Measurements from ENCODE around the gene DAG1. TPM values are rescaled to one million over a fixed set of nuclear protein-coding genes. Genes with fewer than 3 reads are reported as not detected.
A peak's percentile ranks its signal among the peaks of the same experiment; 100 is the strongest.

The DAG1 gene
- total RNA-seq, 1 donor from 2014 or later, result 46.8 TPM

- H3K36me3 Mint-ChIP-seq (ENCODE audit: unreplicated experiment), result no peaks in the 10 kb centered on the region
- peak overlapping the region; percentile 68 for H3K4me3 Mint-ChIP-seq (ENCODE audit: unreplicated experiment)
- no peak for TF ChIP-seq CTCF (IDR thresholded peaks at IDR 0.05; ENCODE audit: partially characterized antibody, unreplicated experiment)
- no peaks in the 10 kb centered on the region for H3K9me3 Mint-ChIP-seq (ENCODE audit: unreplicated experiment)
- H3K27me3 Mint-ChIP-seq (ENCODE audit: unreplicated experiment), result peaks cover 2% of the 10 kb centered on the region
- H3K4me1 Mint-ChIP-seq (ENCODE audit: low read depth, unreplicated experiment), result peaks cover 16% of the 10 kb centered on the region
- DNase-seq, result no peak
- H3K27ac Mint-ChIP-seq (ENCODE audit: unreplicated experiment), result peak overlapping the region; percentile 50
Observed at GRCh38 chr3:49461443-49462171, 8.5 kb upstream of the DAG1 start.

- Mint-ChIP-seq H3K4me1 (ENCODE audit: low read depth, unreplicated experiment) (peaks cover 16% of the 10 kb centered on the region), H3K27me3 (ENCODE audit: unreplicated experiment) (peaks cover 2% of the 10 kb centered on the region), H3K4me3 (ENCODE audit: unreplicated experiment) (peak overlapping the region; percentile 68), H3K9me3 (ENCODE audit: unreplicated experiment) (peaks cover 2% of the 10 kb centered on the region), H3K27ac (ENCODE audit: unreplicated experiment) (peak overlapping the region; percentile 52), H3K36me3 (ENCODE audit: unreplicated experiment) (no peaks in the 10 kb centered on the region)
- no peak for TF ChIP-seq CTCF (IDR thresholded peaks at IDR 0.05; ENCODE audit: partially characterized antibody, unreplicated experiment)
- DNase-seq, result no peak
Observed at GRCh38 chr3:49462222-49462621, 7.8 kb upstream of the DAG1 start.

GRCh38 chr3:49465270-49466034, 4.6 kb upstream of the DAG1 start:
- H3K36me3 Mint-ChIP-seq (ENCODE audit: unreplicated experiment), result no peaks in the 10 kb centered on the region
- TF ChIP-seq CTCF (IDR thresholded peaks at IDR 0.05; ENCODE audit: partially characterized antibody, unreplicated experiment), result no peak
- H3K27me3 Mint-ChIP-seq (ENCODE audit: unreplicated experiment), result no peaks in the 10 kb centered on the region
- no peak overlapping the region for H3K27ac Mint-ChIP-seq (ENCODE audit: unreplicated experiment)
- peaks cover 2% of the 10 kb centered on the region for H3K9me3 Mint-ChIP-seq (ENCODE audit: unreplicated experiment)
- no peak for DNase-seq
- no peak overlapping the region for H3K4me3 Mint-ChIP-seq (ENCODE audit: unreplicated experiment)
- peaks cover 11% of the 10 kb centered on the region for H3K4me1 Mint-ChIP-seq (ENCODE audit: low read depth, unreplicated experiment)

GRCh38 chr3:49466085-49466484, 4.0 kb upstream of the DAG1 start:
- H3K4me1 Mint-ChIP-seq (ENCODE audit: low read depth, unreplicated experiment), result peaks cover 12% of the 10 kb centered on the region
- peaks cover 6% of the 10 kb centered on the region for H3K9me3 Mint-ChIP-seq (ENCODE audit: unreplicated experiment)
- H3K27ac Mint-ChIP-seq (ENCODE audit: unreplicated experiment), result no peak overlapping the region
- peaks cover 3% of the 10 kb centered on the region for H3K27me3 Mint-ChIP-seq (ENCODE audit: unreplicated experiment)
- no peak for TF ChIP-seq CTCF (IDR thresholded peaks at IDR 0.05; ENCODE audit: partially characterized antibody, unreplicated experiment)
- H3K36me3 Mint-ChIP-seq (ENCODE audit: unreplicated experiment), result no peaks in the 10 kb centered on the region
- DNase-seq, result no peak
- H3K4me3 Mint-ChIP-seq (ENCODE audit: unreplicated experiment), result no peak overlapping the region

Measured in glutamatergic neuron (in vitro differentiated cells).